OCI-LY1 (cell line): ENCODE results near the gene TBC1D14.

Source experiments
- H2AFZ ChIP-seq: fragments of 200-600 bp; sonication (generic), shearing (Covaris generic); 2 replicates; pipeline ENCODE4 v1.6.0; 2014; ENCODE audit warnings: antibody characterized with exemption, mild to moderate bottlenecking, low read length
- H3F3A ChIP-seq: fragments of 200-600 bp; sonication (generic), shearing (Covaris generic); 2 replicates; pipeline ENCODE4 v1.6.0; 2014; ENCODE audit warnings: mild to moderate bottlenecking, antibody characterized with exemption, low read length, moderate library complexity; ENCODE audit not compliant: insufficient read depth
- H3K27ac ChIP-seq: fragments of 200-600 bp; sonication (generic); 2 replicates; pipeline ENCODE4 v1.5.1; 2014; ENCODE audit warnings: low read length, mixed run types, mild to moderate bottlenecking, low read depth; ENCODE audit not compliant: poor library complexity, severe bottlenecking
- H3K27me3 ChIP-seq: fragments of 200-600 bp; sonication (generic); 2 replicates; pipeline ENCODE4 v1.6.0; 2014; ENCODE audit warnings: antibody characterized with exemption, mild to moderate bottlenecking, low read length, moderate library complexity; ENCODE audit not compliant: insufficient read depth
- H3K36me3 ChIP-seq: fragments of 200-600 bp; sonication (generic); 2 replicates; pipeline ENCODE4 v1.6.1; 2014; ENCODE audit warnings: mild to moderate bottlenecking, antibody characterized with exemption, low read length, moderate library complexity, mixed read lengths; ENCODE audit not compliant: insufficient read depth
- H3K4me1 ChIP-seq: fragments of 200-600 bp; sonication (generic); 2 replicates; pipeline ENCODE4 v1.5.1; 2014; ENCODE audit warnings: mild to moderate bottlenecking, low read length, moderate library complexity; ENCODE audit not compliant: insufficient read depth, severe bottlenecking
- H3K4me2 ChIP-seq: fragments of 200-600 bp; sonication (generic), shearing (Covaris generic); 2 replicates; pipeline ENCODE4 v1.6.1; 2014; ENCODE audit warnings: low read length
- H3K4me3 ChIP-seq: fragments of 200-600 bp; sonication (generic); 2 replicates; pipeline ENCODE4 v1.5.1; 2014; ENCODE audit warnings: low read length, low read depth, mild to moderate bottlenecking, mixed read lengths; ENCODE audit not compliant: poor library complexity, severe bottlenecking
- H3K79me2 ChIP-seq: fragments of 200-600 bp; shearing (Covaris generic); 2 replicates; pipeline ENCODE4 v1.6.1; 2016; ENCODE audit warnings: mixed run types, low read length, mixed read lengths; ENCODE audit not compliant: insufficient read depth
- H3K9ac ChIP-seq: fragments of 200-600 bp; sonication (generic), shearing (Covaris generic); 2 replicates; pipeline ENCODE4 v1.6.1; 2014; ENCODE audit warnings: mild to moderate bottlenecking, low read length, mixed read lengths
- H3K9me2 ChIP-seq: fragments of 200-600 bp; sonication (generic), shearing (Covaris generic); 2 replicates; pipeline ENCODE4 v1.6.1; 2014; ENCODE audit warnings: low read depth, mild to moderate bottlenecking, low read length, mixed read lengths
- H3K9me3 ChIP-seq: fragments of 200-600 bp; shearing (Covaris generic); 2 replicates; pipeline ENCODE4 v1.6.1; 2014; ENCODE audit warnings: low read length, mixed read lengths
- H4K20me1 ChIP-seq: fragments of 200-600 bp; sonication (generic), shearing (Covaris generic); 2 replicates; pipeline ENCODE4 v1.6.0; 2016; ENCODE audit warnings: mild to moderate bottlenecking, low read length; ENCODE audit not compliant: insufficient read depth
- EZH2 ChIP-seq: fragments of 200-600 bp; sonication (generic), shearing (Covaris generic); IDR thresholded peaks from 2 replicates; pipeline ENCODE4 v1.8.0; 2017; ENCODE audit warnings: borderline replicate concordance, mixed run types, mild to moderate bottlenecking, antibody characterized with exemption, low read length, moderate library complexity, mixed read lengths
- TF ChIP-seq, protein P1 (sequence below): fragments of 200-600 bp; sonication (generic), shearing (Covaris generic); IDR thresholded peaks from 2 replicates; pipeline ENCODE4 v1.5.1; 2017; ENCODE audit warnings: mild to moderate bottlenecking, antibody characterized with exemption, low read length, moderate library complexity, mixed read lengths

TBC1D14 gene

DNA sequence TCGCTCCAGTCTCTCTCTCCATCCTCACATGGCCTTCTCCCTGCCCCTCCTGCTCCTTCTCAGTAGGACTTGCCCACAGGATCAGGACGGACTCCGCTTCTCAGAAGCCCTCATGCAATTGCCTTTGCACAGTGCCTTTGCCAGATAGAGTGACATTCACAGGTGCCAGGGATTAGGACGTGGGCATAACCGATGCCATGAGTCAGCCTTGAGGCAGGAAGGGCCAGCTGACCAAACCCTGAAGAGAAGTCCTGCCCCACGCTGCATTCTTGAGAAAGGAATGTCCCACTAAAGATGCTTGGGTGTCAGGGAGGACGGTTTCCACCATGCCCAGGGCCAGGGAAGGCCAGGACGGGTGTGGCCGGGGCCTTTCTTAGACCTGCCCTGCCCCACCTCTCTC is 164.8 kb downstream of the TBC1D14 start:
- H3K4me3 ChIP-seq, result no peak overlapping the region
- H3K9me2 ChIP-seq, result no peaks in the 10 kb centered on the region
- H3K4me1 ChIP-seq, result no peaks in the 10 kb centered on the region
- no peaks in the 10 kb centered on the region for H3K79me2 ChIP-seq
- no peaks in the 10 kb centered on the region for H3F3A ChIP-seq
- no peak overlapping the region for H3K9ac ChIP-seq
- H3K36me3 ChIP-seq, result no peaks in the 10 kb centered on the region
- no peak overlapping the region for H3K4me2 ChIP-seq
- H3K27ac ChIP-seq, result no peak overlapping the region
- H2AFZ ChIP-seq, result no peak overlapping the region
- no peak for TF ChIP-seq EZH2
- TF ChIP-seq, protein P1, sequence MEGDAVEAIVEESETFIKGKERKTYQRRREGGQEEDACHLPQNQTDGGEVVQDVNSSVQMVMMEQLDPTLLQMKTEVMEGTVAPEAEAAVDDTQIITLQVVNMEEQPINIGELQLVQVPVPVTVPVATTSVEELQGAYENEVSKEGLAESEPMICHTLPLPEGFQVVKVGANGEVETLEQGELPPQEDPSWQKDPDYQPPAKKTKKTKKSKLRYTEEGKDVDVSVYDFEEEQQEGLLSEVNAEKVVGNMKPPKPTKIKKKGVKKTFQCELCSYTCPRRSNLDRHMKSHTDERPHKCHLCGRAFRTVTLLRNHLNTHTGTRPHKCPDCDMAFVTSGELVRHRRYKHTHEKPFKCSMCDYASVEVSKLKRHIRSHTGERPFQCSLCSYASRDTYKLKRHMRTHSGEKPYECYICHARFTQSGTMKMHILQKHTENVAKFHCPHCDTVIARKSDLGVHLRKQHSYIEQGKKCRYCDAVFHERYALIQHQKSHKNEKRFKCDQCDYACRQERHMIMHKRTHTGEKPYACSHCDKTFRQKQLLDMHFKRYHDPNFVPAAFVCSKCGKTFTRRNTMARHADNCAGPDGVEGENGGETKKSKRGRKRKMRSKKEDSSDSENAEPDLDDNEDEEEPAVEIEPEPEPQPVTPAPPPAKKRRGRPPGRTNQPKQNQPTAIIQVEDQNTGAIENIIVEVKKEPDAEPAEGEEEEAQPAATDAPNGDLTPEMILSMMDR, result no peak
- no peaks in the 10 kb centered on the region for H4K20me1 ChIP-seq
- no peaks in the 10 kb centered on the region for H3K9me3 ChIP-seq
- no peaks in the 10 kb centered on the region for H3K27me3 ChIP-seq

DNA sequence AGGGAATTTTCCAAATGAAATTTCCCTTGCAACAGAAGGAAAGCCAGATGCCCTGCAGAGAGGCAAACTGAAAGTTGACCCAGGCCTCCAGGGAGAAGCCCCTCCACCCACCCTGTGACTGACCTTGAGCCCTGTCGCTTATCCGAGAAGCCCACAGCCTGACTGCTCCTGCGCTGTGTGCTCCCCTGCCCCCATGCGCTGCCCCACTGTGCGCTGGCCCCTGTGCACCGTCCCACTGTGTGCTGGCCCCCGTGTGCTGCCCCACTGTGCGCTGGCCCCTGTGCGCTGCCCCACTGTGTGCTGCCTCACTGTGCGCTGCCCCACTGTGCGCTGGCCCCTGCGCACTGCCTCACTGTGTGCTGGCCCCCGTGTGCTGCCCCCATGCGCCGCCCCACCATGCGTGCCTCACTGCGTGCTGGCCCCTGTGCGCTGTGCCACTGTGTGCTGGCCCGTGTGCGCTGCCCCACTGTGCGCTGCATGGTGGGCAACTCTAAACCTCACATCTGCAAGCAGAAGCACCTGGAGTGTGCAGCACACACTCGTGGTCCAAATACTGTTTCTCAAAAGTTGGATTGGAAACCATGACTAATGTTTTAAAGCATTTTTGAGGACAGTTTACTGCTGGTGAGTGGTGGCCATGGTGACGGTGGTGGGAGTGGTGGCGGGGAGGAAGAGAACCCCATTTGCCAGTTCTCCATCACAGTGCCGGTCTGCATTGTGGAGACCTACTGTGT is 166.5 kb downstream of the TBC1D14 start:
- H3K4me3 ChIP-seq, result no peak overlapping the region
- H3K9me3 ChIP-seq, result no peaks in the 10 kb centered on the region
- TF ChIP-seq EZH2, result no peak
- TF ChIP-seq, protein P1, result no peak
- H3K4me1 ChIP-seq, result no peaks in the 10 kb centered on the region
- no peaks in the 10 kb centered on the region for H3K79me2 ChIP-seq
- H3K36me3 ChIP-seq, result no peaks in the 10 kb centered on the region
- H3K9me2 ChIP-seq, result no peaks in the 10 kb centered on the region
- no peak overlapping the region for H3K27ac ChIP-seq
- no peaks in the 10 kb centered on the region for H4K20me1 ChIP-seq
- H3K9ac ChIP-seq, result no peak overlapping the region
- no peaks in the 10 kb centered on the region for H3K27me3 ChIP-seq
- H2AFZ ChIP-seq, result no peak overlapping the region
- H3K4me2 ChIP-seq, result no peak overlapping the region
- no peaks in the 10 kb centered on the region for H3F3A ChIP-seq

DNA sequence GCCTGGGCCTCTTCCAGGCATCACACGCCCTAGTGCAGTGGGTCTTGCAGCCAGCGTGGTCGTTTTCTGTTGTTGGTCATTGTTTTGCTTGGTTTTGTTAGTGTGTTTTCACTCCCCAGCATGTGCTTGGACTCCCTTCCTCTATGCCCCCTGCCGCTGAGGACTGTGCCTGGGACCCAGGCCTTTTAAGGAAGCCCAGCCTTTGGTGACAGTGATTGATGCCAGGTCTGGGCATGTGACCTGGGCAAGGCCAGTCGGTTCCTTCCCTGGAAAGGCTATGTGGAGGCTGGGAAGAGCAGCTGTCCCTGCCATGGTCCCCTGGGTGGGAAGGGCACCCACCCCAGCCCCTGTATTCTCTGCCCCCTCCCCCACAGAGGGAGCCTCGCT is 167.1 kb downstream of the TBC1D14 start:
- H3K9me3 ChIP-seq, result no peaks in the 10 kb centered on the region
- TF ChIP-seq EZH2, result no peak
- TF ChIP-seq, protein P1, result no peak

More for the DNA sequence above, 167.1 kb downstream of the TBC1D14 start:
- Histone ChIP-seq H3K9me2 (no peaks in the 10 kb centered on the region), H3K27me3 (no peaks in the 10 kb centered on the region), H3K9ac (no peak overlapping the region), H3K36me3 (no peaks in the 10 kb centered on the region), H3F3A (no peaks in the 10 kb centered on the region), H3K4me1 (no peaks in the 10 kb centered on the region), H3K4me3 (no peak overlapping the region), H4K20me1 (no peaks in the 10 kb centered on the region), H3K4me2 (no peak overlapping the region), H3K79me2 (no peaks in the 10 kb centered on the region), H2AFZ (no peak overlapping the region), H3K27ac (no peak overlapping the region)
